HEK293 (cell line): Measurements from ENCODE around the gene LRP3.

Experiments used
- AEBP2 ChIP-seq: fragments of 450-650 bp; formaldehyde crosslinking; IDR thresholded peaks from 2 replicates; pipeline ENCODE4 v1.5.1; 2016; ENCODE audit warnings: missing biosample characterization, missing genetic modification characterization, borderline replicate concordance
- CTCF ChIP-seq: fragments of 450-650 bp; formaldehyde crosslinking; IDR thresholded peaks from 2 replicates; pipeline ENCODE4 v1.5.1; 2016; ENCODE audit warnings: missing biosample characterization, missing genetic modification characterization
- EGR2 ChIP-seq: fragments of 450-650 bp; formaldehyde crosslinking; IDR thresholded peaks from 2 replicates; pipeline ENCODE4 v1.5.1; 2016; ENCODE audit warnings: low read depth, missing biosample characterization, missing genetic modification characterization
- GLIS2 ChIP-seq: fragments of 450-650 bp; formaldehyde crosslinking; IDR thresholded peaks from 2 replicates; pipeline ENCODE4 v1.5.1; 2016; ENCODE audit warnings: missing biosample characterization, missing genetic modification characterization
- SCRT1 ChIP-seq: fragments of 450-650 bp; formaldehyde crosslinking; IDR thresholded peaks from 2 replicates; pipeline ENCODE4 v1.5.1; 2016; ENCODE audit warnings: missing biosample characterization, missing genetic modification characterization, borderline replicate concordance
- SETDB1 ChIP-seq: IDR thresholded peaks from one replicate; pipeline ENCODE4 v1.6.1; 2017; ENCODE audit warnings: mild to moderate bottlenecking, low read length, moderate library complexity, mixed read lengths; ENCODE audit not compliant: insufficient read length
- SP3 ChIP-seq: fragments of 450-650 bp; formaldehyde crosslinking; IDR thresholded peaks from 2 replicates; pipeline ENCODE4 v1.5.1; 2016; ENCODE audit warnings: missing biosample characterization, missing genetic modification characterization
- WT1 ChIP-seq: fragments of 450-650 bp; formaldehyde crosslinking; IDR thresholded peaks from 2 replicates; pipeline ENCODE4 v1.5.1; 2016; ENCODE audit warnings: missing biosample characterization, missing genetic modification characterization
- YY1 ChIP-seq: fragments of 450-650 bp; formaldehyde crosslinking; IDR thresholded peaks from 2 replicates; pipeline ENCODE4 v1.5.1; 2018; ENCODE audit warnings: missing biosample characterization, missing genetic modification characterization
- ZBTB10 ChIP-seq: fragments of 450-650 bp; formaldehyde crosslinking; IDR thresholded peaks from 2 replicates; pipeline ENCODE4 v1.5.1; 2016; ENCODE audit warnings: missing biosample characterization, missing genetic modification characterization
- ZBTB6 ChIP-seq: fragments of 450-650 bp; formaldehyde crosslinking; IDR thresholded peaks from 2 replicates; pipeline ENCODE4 v1.5.1; 2017; ENCODE audit warnings: missing biosample characterization, missing genetic modification characterization
- ZFHX2 ChIP-seq: fragments of 450-650 bp; formaldehyde crosslinking; conservative IDR thresholded peaks from 2 replicates; pipeline ENCODE4 v1.5.1; 2016; ENCODE audit warnings: missing biosample characterization, missing genetic modification characterization
- ZFP69B ChIP-seq: fragments of 450-650 bp; formaldehyde crosslinking; IDR thresholded peaks from 2 replicates; pipeline ENCODE4 v1.5.1; 2016; ENCODE audit warnings: missing biosample characterization, missing genetic modification characterization
- ZNF121 ChIP-seq: fragments of 450-650 bp; formaldehyde crosslinking; IDR thresholded peaks from 2 replicates; pipeline ENCODE4 v1.5.1; 2016; ENCODE audit warnings: missing biosample characterization, missing genetic modification characterization
- ZNF133 ChIP-seq: fragments of 450-650 bp; formaldehyde crosslinking; IDR thresholded peaks from 2 replicates; pipeline ENCODE4 v1.5.1; 2016; ENCODE audit warnings: missing biosample characterization, missing genetic modification characterization
- ZNF16 ChIP-seq: fragments of 450-650 bp; formaldehyde crosslinking; IDR thresholded peaks from 2 replicates; pipeline ENCODE4 v1.5.1; 2016; ENCODE audit warnings: low read depth, missing biosample characterization, missing genetic modification characterization
- ZNF169 ChIP-seq: fragments of 450-650 bp; formaldehyde crosslinking; IDR thresholded peaks from 2 replicates; pipeline ENCODE4 v1.5.1; 2016; ENCODE audit warnings: missing biosample characterization, missing genetic modification characterization
- ZNF280C ChIP-seq: fragments of 450-650 bp; formaldehyde crosslinking; IDR thresholded peaks from 2 replicates; pipeline ENCODE4 v1.5.1; 2016; ENCODE audit warnings: missing biosample characterization, missing genetic modification characterization
- ZNF341 ChIP-seq: fragments of 450-650 bp; formaldehyde crosslinking; IDR thresholded peaks from 2 replicates; pipeline ENCODE4; 2016; ENCODE audit warnings: low read depth, missing biosample characterization, missing genetic modification characterization
- ZNF366 ChIP-seq: fragments of 450-650 bp; formaldehyde crosslinking; conservative IDR thresholded peaks from 2 replicates; pipeline ENCODE4 v1.5.1; 2016; ENCODE audit warnings: missing biosample characterization, missing genetic modification characterization
- ZNF37A ChIP-seq: fragments of 450-650 bp; IDR thresholded peaks from 2 replicates; pipeline ENCODE4 v1.5.1; 2018; ENCODE audit warnings: missing biosample characterization, missing genetic modification characterization
- ZNF426 ChIP-seq: fragments of 450-650 bp; formaldehyde crosslinking; IDR thresholded peaks from 2 replicates; pipeline ENCODE4 v1.5.1; 2017; ENCODE audit warnings: missing biosample characterization, missing genetic modification characterization, mild to moderate bottlenecking, inconsistent platforms, moderate library complexity
- ZNF521 ChIP-seq: fragments of 450-650 bp; formaldehyde crosslinking; IDR thresholded peaks from 2 replicates; pipeline ENCODE4 v1.5.1; 2017; ENCODE audit warnings: missing biosample characterization, mild to moderate bottlenecking, missing genetic modification characterization
- ZNF529 ChIP-seq: fragments of 450-650 bp; formaldehyde crosslinking; IDR thresholded peaks from 2 replicates; pipeline ENCODE4 v1.5.1; 2017; ENCODE audit warnings: missing genetic modification characterization, missing biosample characterization; ENCODE audit not compliant: insufficient replicate concordance
- ZNF544 ChIP-seq: fragments of 450-650 bp; formaldehyde crosslinking; IDR thresholded peaks from 2 replicates; pipeline ENCODE4 v1.5.0; 2017; ENCODE audit warnings: missing biosample characterization, missing genetic modification characterization
- ZNF610 ChIP-seq: fragments of 450-650 bp; formaldehyde crosslinking; IDR thresholded peaks from 2 replicates; pipeline ENCODE4 v1.5.1; 2016; ENCODE audit warnings: missing biosample characterization, missing genetic modification characterization, borderline replicate concordance
- ZNF660 ChIP-seq: fragments of 450-650 bp; IDR thresholded peaks from 2 replicates; pipeline ENCODE4 v1.5.1; 2018; ENCODE audit warnings: missing biosample characterization, mild to moderate bottlenecking, missing genetic modification characterization
- ZNF701 ChIP-seq: fragments of 450-650 bp; formaldehyde crosslinking; IDR thresholded peaks from 2 replicates; pipeline ENCODE4 v1.5.1; 2016; ENCODE audit warnings: missing biosample characterization, missing genetic modification characterization
- ZNF707 ChIP-seq: fragments of 450-650 bp; formaldehyde crosslinking; IDR thresholded peaks from 2 replicates; pipeline ENCODE4 v1.5.1; 2016; ENCODE audit warnings: missing biosample characterization, missing genetic modification characterization
- ZSCAN5A ChIP-seq: fragments of 450-650 bp; formaldehyde crosslinking; IDR thresholded peaks from 2 replicates; pipeline ENCODE4 v1.5.1; 2016; ENCODE audit warnings: missing biosample characterization, missing genetic modification characterization

LRP3 gene

GRCh38 chr19:33194886-33195644 is 935 bp downstream of the LRP3 start (continued):
- TF ChIP-seq CTCF (tag by site-specific recombination) = no peak
- peak; percentile 69; the same call in 1 of the 2 replicates for TF ChIP-seq SP3
- 0 out of 2 replicates have a peak, but pooled peaks have one; percentile 49 for TF ChIP-seq ZBTB10 (tag by site-specific recombination)
- TF ChIP-seq ZNF16 (tag by site-specific recombination) = no peak
- no peak for TF ChIP-seq AEBP2
- TF ChIP-seq ZNF133 (tag by site-specific recombination) = no peak
- no peak for TF ChIP-seq SCRT1 (tag by site-specific recombination)
- no peak for TF ChIP-seq ZNF707
- TF ChIP-seq ZNF121 (tag by site-specific recombination) = no peak
- TF ChIP-seq ZNF544 (tag by site-specific recombination) = no peak
- peak; percentile 76 for TF ChIP-seq GLIS2
- TF ChIP-seq ZNF660 (tag by site-specific recombination) = peak; percentile 37
- no peak for TF ChIP-seq SETDB1
- no peak for TF ChIP-seq ZSCAN5A (tag by site-specific recombination)
- 0 out of 2 replicates have a peak, but pooled peaks have one; percentile 42 for TF ChIP-seq YY1
- peak; percentile 89 for TF ChIP-seq EGR2 (tag by site-specific recombination)
- no peak for TF ChIP-seq ZNF521 (tag by site-specific recombination)
- TF ChIP-seq ZNF37A (tag by site-specific recombination) = peak; percentile 71; the same call in 1 of the 2 replicates
- no peak for TF ChIP-seq ZNF701
- no peak for TF ChIP-seq ZNF426 (tag by site-specific recombination)
- TF ChIP-seq ZNF280C = no peak
- TF ChIP-seq ZNF610 (tag by site-specific recombination) = no peak
- TF ChIP-seq ZNF169 = no peak
- TF ChIP-seq ZNF366 (tag by site-specific recombination) = no peak; the same call in 1 of the 2 replicates
- TF ChIP-seq ZBTB6 = no peak
- TF ChIP-seq ZFP69B (tag by site-specific recombination) = no peak
- peak; percentile 94 for TF ChIP-seq ZFHX2 (tag by site-specific recombination)
- no peak for TF ChIP-seq ZNF341
- TF ChIP-seq WT1 (tag by site-specific recombination) = no peak
- TF ChIP-seq ZNF529 (tag by site-specific recombination) = no peak
